ENCODE measurements around the gene HDAC11. TPM values are rescaled to one million over a fixed set of nuclear protein-coding genes. Genes with fewer than 3 reads are reported as not detected.

Gene HDAC11
- total and polyA plus RNA-seq, 10 of the 15 experiments (the other 5 are each of a cell fraction or from before 2014, with no cell fraction given), result 0.04 to 0.76 (median 0.22) TPM; not detected in 1

DNA sequence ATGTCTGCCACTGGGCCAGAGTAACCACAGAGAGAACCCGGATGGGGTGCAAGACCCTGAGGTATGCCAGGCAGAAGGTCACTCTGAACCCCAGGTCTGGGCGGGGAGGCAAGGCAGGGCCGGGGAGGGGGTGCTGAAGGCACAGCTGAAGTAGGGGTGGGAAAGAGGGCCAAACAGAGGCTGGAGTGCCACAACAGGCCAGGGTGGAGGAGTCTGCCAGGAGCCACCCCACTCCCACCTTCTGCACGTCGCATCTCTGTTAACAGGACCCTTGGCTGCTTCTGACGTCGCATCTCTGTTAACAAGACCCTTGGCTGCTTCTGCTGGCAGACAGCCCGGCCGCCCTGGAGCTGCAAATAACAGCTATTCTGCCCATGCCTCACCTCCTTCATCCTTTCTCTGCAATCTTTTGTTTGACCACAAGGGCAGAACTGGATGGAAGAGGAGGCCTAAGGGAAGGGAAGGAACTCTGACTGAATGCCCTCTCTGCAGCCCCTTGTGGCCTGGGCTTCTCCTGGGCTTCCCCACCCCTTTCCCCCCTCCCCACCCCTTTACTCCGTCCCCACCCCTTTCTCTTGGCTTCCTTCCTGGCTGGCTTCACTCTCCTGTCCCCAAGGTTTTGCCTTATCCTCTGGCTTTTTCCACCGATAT lies 48.2 kb downstream of the HDAC11 start:
- intact Hi-C loops (cut with micrococcal nuclease; ENCODE audit: unreplicated experiment), result no loop called here
- H3K9me3 ChIP-seq (replicated peaks; ENCODE audit: control insufficient read depth, insufficient read depth, low read length), result no peaks in the 10 kb centered on the region; the same call in 2 of the 3 replicates
- DNase-seq (ENCODE audit: low read depth, low spot score) (no peak), FAIRE-seq (no peak), ATAC-seq (peak; percentile 55)
- peaks cover 1 to 2% of the 10 kb centered on the region in 2 experiments; a peak in 2 of 4 replicates for H3K27me3 ChIP-seq (replicated peaks in 1 of 2; ENCODE audit: control insufficient read depth in 2 of 2, insufficient read depth in 2 of 2, low read length in 1 of 2)
- in situ Hi-C loops (cut with MboI), result no loop called here
- no peaks in the 10 kb centered on the region for H3K79me2 ChIP-seq (ENCODE audit: control insufficient read depth, insufficient read depth, low read length)
- H4K20me1 ChIP-seq (ENCODE audit: control insufficient read depth, insufficient read depth), result no peaks in the 10 kb centered on the region
- ChIA-PET RAD21 (ENCODE audit: unreplicated experiment) (no interaction called here), SMC1A (ENCODE audit: uncharacterized antibody, unreplicated experiment) (no interaction called here), CTCF (interaction anchor here (0.7 kb wide), 1 partner anchor 1253 kb away, joined by 3 read pairs; no protein-coding TSS in a partner anchor), POLR2A (interaction anchor here (0.6 kb wide), 1 partner anchor 42 kb away, joined by 4 read pairs; no protein-coding TSS in a partner anchor)
- no peak overlapping the region for H2AFZ ChIP-seq (ENCODE audit: control insufficient read depth, low read depth, low read length)
- 44% methylated on average over 10 of the region's 11 CpGs for WGBS (ENCODE audit: insufficient coverage, insufficient replicate concordance, low lambda C conversion rate, missing lambda C conversion rate)
- no peak overlapping the region for H3K27ac ChIP-seq (ENCODE audit: control insufficient read depth, insufficient read depth)
- TF ChIP-seq, protein P1, sequence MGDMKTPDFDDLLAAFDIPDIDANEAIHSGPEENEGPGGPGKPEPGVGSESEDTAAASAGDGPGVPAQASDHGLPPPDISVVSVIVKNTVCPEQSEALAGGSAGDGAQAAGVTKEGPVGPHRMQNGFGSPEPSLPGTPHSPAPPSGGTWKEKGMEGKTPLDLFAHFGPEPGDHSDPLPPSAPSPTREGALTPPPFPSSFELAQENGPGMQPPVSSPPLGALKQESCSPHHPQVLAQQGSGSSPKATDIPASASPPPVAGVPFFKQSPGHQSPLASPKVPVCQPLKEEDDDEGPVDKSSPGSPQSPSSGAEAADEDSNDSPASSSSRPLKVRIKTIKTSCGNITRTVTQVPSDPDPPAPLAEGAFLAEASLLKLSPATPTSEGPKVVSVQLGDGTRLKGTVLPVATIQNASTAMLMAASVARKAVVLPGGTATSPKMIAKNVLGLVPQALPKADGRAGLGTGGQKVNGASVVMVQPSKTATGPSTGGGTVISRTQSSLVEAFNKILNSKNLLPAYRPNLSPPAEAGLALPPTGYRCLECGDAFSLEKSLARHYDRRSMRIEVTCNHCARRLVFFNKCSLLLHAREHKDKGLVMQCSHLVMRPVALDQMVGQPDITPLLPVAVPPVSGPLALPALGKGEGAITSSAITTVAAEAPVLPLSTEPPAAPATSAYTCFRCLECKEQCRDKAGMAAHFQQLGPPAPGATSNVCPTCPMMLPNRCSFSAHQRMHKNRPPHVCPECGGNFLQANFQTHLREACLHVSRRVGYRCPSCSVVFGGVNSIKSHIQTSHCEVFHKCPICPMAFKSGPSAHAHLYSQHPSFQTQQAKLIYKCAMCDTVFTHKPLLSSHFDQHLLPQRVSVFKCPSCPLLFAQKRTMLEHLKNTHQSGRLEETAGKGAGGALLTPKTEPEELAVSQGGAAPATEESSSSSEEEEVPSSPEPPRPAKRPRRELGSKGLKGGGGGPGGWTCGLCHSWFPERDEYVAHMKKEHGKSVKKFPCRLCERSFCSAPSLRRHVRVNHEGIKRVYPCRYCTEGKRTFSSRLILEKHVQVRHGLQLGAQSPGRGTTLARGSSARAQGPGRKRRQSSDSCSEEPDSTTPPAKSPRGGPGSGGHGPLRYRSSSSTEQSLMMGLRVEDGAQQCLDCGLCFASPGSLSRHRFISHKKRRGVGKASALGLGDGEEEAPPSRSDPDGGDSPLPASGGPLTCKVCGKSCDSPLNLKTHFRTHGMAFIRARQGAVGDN (IDR thresholded peaks at IDR 0.05), result no peak
- TF ChIP-seq MEF2B (IDR thresholded peaks at IDR 0.05; ENCODE audit: partially characterized antibody, poor library complexity, severe bottlenecking) (no peak), HCFC1 (IDR thresholded peaks at IDR 0.05; ENCODE audit: low read length) (no peak), YBX1 (IDR thresholded peaks at IDR 0.05) (no peak), FOXK2 (IDR thresholded peaks at IDR 0.05) (no peak)
- TF ChIP-seq, protein P2, sequence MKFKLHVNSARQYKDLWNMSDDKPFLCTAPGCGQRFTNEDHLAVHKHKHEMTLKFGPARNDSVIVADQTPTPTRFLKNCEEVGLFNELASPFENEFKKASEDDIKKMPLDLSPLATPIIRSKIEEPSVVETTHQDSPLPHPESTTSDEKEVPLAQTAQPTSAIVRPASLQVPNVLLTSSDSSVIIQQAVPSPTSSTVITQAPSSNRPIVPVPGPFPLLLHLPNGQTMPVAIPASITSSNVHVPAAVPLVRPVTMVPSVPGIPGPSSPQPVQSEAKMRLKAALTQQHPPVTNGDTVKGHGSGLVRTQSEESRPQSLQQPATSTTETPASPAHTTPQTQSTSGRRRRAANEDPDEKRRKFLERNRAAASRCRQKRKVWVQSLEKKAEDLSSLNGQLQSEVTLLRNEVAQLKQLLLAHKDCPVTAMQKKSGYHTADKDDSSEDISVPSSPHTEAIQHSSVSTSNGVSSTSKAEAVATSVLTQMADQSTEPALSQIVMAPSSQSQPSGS (IDR thresholded peaks at IDR 0.05; ENCODE audit: low read length), result no peak
- H3K9ac ChIP-seq (ENCODE audit: control insufficient read depth, insufficient read depth, low read length), result no peak overlapping the region
- H3K4me1 ChIP-seq (ENCODE audit: control insufficient read depth, insufficient read depth, low read length), result no peaks in the 10 kb centered on the region
- no peak overlapping the region for H3K4me3 ChIP-seq
- H3K36me3 ChIP-seq (ENCODE audit: control insufficient read depth in 2 of 2, insufficient read depth in 2 of 2, low read length in 1 of 2), result no peaks in the 10 kb centered on the region
- H3K4me2 ChIP-seq (ENCODE audit: control insufficient read depth, insufficient read depth), result no peak overlapping the region
- BruUV-seq (replicated peaks), result no TSS peak
